Raji (cell line): ENCODE data around the gene PTPRC.

Source experiments
- POLR2A ChIP-seq: IDR thresholded peaks from 2 replicates; pipeline ENCODE4 v1.6.1; 2011; ENCODE audit warnings: low read depth, low read length, control low read depth; ENCODE audit not compliant: insufficient read depth

Gene PTPRC

DNA sequence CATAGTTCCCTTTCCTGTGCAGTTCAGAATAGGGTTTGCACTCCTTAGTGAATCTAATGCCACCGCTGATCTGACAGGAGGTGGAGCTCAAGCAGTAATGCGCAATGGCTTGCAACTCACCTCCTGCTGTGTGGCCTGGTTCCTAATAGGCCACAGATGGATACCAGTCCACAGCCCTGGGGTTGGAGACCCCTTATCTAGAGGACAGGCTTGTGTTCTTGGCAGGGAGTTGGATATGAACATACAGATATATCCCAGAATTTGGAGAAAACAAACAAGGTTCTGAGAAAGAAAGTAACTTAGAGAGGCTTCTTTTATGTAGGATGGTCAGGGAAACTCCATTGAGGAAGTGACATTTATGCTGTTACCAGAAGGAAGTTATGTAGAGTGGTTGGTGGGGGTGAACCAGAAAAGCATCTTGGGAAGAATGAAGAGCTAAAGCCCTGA, 5.1 kb upstream of the PTPRC start:
- no peak for TF ChIP-seq POLR2A

DNA sequence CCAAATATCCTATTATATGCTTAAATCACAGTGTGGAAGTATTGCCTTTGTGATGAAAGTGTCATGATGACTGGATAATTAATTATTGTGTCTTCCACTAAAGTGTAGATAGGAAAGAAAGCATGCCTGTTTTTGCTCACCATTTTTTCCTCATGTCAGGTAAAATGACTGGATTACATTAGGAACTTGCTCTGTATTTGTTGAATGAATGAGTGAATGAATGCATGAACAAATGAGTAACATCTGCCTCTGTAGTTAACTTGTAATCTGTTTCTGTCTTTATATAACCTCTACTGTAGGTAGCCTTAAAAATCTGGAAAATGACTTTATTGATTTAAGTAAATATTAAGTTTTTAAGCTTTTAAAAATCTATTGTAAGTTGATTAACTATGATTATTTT, 2.9 kb upstream of the PTPRC start:
- no peak for TF ChIP-seq POLR2A

DNA sequence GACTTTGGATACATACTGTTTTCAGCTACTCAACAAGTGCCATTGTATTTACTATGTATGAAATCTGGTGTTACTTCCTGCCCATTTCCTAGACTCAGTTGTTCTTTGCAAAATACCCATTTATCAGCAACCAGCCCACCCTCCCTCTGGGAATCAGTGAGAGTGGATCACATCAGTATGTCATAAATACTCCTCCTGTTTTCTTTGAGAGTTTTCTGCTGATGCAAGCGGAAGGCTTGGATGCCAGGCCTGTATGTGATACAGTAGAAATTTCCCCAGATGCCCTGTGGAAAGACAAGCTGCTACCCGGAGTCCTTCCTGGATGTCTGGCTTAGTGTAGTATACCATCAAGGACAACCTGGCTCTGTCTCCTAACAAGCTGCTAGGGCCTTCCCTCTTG, 2.4 kb upstream of the PTPRC start:
- TF ChIP-seq POLR2A: no peak

DNA sequence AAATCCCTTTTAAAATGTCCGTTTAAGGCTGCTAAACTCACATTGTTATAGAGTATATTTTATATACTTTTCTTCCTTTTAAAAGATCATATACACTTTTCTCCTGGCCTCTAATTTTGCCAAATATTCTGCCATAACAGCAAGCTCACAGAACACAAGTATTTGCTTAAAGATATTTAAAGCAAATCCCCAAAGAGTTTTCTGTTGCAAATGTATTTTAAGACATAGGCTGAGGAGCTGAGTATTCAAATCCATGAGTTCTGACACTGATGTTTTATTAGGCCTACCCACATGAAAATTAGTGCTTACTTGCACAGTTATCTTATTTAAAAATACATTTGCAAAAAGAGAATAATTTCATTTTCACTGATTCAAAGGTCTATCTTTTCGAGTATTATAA, 1.7 kb upstream of the PTPRC start:
- TF ChIP-seq POLR2A: no peak

DNA sequence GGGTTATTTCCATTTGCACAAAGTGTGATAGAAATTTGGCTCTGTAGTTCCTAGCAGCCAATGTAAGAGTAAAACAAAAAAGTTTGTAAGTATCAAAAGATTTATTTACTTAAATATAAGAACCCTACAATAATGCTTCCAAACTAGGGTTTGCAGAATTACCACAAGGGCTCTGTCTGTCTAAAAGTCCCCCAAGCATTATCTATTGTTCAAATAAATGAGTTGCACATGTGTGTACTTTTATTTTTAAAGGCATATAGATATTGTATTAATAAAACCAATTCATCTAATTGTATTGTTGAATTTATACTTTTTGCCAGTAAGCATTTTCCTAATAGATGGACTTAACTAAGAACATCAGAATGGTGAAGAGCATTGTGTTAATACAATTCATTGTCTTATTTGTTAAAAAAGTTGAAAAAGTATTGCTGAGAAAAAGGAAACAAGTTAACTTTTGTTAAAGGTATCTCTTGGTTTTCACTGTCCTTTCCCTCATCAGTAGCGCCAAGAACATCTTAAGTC, 863 bp upstream of the PTPRC start:
- TF ChIP-seq POLR2A: no peak

DNA sequence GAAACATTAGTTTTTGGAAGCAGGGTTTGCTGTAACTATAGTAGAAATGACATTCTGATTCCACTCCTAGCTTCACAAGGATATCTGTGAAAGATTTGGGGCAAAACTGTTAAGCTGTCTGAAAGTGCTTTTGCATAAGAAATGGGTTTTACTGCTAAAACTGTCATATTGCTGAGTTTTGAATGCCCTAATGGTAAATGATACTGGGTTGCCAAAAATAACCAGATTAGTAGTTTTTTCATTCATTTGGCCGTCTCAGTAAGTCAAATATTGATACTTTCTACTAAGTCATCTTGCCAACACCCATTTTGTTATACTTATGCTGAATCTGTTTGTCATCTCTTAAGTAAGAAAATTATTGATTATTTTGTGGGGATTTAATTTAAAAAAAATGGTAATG, 399 bp upstream of the PTPRC start:
- TF ChIP-seq POLR2A: no peak

DNA sequence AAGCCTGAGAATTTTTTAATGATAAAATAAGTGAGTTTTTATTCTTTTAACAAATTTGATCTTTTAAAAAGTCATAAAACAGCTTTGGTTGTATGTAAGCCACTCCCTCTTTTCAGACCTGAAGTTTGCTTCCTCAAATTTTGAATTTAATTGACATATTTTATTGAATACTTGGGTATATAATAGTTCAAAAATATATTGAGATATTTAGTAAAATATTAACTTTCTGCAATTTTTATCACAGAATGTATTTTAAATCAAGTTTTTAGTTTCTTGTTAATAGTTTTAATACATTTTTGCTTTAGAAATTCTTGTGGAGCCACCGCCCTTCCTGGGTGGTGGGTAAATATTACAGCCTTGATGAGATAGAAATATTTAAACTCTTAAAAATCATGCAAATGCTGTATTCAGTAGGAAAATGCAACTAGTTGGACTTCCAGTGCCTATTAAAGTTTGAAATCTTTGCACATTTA, 867 bp downstream of the PTPRC start:
- TF ChIP-seq POLR2A: peak; percentile 37; the same call in 1 of the 2 replicates

DNA sequence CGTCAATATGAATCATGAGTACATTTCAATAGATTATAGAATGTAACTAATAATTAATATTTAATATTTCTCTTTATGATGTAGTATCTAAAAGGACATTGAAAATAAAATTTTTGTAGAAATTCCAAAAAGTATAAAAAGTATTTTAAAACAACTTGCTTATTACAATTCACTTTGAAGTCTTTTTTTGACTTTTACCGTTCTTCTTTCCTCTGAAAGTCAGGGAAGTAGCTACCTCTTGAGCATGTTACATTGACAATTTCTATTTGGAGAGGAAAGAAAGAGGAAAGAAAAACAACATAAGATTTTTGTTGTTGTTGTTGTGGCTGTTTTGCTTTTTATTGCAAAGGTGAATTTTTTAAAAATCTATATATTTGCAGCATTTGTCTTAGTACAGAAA, 1.3 kb downstream of the PTPRC start:
- TF ChIP-seq POLR2A: no peak

DNA sequence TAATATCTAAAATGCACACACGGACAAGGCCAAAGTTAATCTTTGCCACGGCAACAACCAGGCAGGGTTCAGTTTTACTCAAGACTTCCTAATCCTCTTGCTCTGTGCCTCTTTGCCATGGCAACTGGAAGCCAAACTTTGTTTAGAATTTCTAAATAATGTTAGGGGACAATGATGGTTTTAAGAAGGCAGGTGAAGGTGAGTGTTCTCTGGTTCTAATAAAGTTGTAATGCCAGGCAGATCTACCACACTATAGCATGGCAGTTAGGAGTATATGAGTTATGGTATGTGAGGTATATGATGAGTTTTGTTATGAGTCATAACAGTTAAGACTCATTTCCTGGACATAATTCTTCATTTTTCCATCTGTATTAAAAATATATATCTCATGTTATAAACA, 2.7 kb downstream of the PTPRC start:
- TF ChIP-seq POLR2A: no peak

DNA sequence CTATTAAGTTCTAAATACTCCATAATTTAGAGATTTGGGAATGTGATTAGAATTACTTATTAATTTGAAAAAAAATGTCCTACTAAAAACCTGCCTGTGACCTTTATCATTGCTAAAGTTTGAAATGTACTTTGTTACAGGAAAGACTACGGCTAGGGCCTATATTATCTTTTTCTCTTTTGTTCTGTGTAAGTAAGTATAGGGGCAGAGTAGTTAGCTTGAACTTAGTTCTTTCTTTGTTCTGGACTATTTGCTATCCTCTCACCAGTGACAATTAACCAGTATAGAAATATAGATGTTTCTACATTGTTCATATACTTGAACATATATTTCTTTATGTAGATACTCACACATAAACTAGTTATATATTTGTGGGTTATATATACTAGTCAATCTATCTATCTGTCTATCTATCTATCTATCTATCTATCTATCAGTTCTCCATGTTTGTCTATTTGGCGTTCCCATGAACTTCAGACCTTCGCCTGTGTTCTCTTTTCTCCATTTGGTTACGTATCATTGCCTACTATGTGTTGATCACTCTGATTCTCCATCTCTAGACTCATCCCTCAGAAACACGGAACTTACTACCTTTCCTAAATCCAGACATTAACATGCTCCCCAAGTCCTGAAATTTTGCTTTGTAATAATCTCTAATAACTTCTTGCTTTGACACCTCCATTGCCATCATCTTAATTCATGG, 3.3 kb downstream of the PTPRC start:
- TF ChIP-seq POLR2A: no peak

DNA sequence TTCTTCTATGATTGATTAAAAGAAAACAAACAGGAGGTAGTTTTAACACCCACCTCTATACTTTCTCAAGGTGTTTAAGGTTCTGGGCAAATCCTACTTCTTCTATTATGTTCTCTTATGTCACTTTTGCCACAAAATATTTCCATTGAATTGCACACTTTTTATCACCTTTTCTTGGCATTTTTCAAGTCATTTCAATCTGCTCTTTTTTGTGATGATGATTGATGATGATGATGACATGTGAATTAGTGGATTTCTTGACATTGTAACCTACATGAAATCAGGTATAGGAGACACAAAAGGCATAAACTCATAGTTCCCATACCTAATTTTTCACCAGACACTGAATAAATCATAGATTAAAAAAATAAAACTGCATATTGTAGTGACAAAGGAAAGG, 4.1 kb downstream of the PTPRC start:
- TF ChIP-seq POLR2A: no peak

DNA sequence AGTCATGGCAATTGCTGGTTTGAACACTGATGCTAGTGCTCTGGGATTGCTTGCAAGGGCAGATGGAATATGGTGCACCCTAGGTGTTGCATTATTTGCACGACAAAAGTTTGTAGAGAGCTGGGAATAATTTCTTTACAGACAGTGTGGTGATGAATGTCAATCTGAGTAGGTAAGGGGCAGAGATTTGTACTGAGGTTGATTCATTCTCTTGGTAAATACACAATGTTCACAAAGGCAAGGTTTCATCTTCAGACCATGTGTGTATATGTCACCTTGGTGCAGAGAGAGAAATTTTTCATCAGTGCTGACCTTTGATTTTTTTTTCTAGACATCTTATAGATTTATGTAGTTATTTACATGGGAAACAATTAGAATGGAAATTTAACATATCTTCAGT, 5.0 kb downstream of the PTPRC start:
- TF ChIP-seq POLR2A: no peak

DNA sequence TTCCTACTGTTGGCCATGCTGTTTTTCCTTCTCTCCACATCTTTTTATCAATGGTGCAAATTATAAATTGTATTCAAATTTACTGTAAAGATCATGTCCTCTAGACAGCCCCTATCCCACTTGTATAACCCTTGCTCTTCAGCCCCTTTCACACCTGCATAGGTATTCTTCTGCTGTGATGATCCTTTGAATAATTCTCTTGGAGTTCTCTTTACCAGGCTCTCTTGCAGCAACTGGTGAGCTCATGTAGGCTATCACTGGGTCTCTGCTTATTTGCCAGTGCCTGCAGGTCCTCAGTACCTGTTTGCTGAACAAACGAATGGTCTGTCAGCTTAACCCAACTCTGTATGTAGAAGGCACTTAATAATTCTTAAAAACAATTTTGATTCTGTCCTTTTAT, 8.2 kb downstream of the PTPRC start:
- no peak for TF ChIP-seq POLR2A

DNA sequence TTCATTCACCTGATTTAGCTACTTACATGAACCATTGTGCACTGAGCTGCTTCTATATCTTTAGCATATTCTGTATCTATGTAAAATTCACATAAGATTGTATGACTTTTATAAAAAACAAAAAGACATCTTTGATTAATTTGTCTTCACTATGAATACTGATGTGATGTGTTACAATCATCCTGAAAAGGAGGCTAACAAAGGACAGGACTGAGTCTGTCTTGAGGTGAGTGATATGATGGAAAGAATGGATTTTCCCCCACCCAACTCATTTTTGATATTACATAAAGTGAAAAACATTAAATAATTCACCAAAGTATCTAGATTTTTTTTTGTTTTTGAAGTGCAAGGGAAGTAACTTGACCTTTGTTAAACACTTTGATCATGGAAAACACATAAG, 9.8 kb downstream of the PTPRC start:
- TF ChIP-seq POLR2A: no peak

DNA sequence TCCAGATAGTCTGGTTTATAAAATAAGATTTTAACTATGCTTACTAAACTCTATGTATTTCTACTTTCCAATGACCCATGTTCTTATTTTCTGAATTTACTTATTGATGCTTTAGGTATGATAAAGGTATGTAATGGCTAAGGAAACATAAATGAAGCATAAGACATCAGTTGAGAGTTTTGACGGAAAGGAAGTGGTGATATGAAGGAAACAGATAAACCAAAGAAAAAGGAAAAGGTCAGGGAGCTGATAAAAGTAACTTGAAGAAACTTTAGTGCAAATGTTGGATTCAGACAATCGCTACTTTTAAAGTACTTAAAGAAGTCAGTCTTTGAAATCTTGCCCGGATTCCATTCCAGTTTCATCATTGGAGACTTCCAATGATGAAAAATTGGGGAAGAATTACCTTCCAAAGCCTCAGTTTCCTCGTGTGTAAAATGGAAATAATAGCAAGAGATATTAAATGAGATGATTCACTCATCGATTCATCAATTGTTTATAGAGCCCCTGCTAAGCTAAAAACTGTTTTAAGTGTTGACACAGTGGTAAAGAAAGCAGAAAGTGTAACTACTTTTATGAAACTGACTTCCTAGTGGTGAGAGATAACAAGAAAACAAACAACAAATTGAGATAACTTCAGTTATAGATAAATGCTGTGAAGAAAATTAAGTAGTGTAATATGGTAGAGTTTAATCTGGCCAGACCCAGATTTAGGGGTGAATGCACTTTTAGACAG, 10.6 kb downstream of the PTPRC start:
- no peak for TF ChIP-seq POLR2A

DNA sequence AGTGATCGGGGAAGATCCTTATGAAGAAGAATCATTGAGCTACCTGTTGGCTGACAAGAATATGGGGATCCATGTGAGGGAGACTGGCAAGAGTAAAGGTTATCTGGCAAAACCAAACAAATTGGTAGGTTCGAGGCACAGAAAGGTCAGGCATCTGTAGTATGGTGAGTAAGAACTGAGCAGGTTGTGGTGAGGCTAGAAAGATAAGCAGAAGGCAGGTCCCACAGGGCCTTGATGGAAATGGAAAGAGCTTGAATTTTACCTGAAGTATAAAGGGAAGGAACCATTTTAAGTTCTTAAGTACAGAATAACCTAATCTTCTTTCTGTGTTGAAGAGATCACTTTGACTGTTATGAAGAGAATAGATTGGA, 11.1 kb downstream of the PTPRC start:
- no peak for TF ChIP-seq POLR2A

DNA sequence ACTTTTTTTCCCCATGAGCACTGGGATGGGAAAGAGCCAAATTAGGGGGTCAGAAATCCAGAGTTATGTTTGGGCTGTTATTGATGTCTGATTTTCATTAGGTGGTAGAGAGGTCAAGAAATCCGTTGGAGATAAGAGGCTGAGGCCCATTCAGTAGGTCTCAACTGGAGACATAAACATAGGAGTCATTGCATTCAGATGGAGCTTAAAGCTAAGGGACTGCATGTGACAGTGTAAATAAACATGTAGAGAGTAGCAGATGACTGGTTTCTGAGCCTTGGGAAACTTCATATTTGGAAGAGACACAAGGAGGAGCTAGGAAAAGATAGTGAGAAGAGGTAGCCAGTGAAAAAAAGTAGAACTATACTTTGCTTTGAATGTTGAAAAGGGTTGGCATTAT, 11.7 kb downstream of the PTPRC start:
- no peak for TF ChIP-seq POLR2A
